Left lung (tissue), 10 donors: ENCODE data around the gene SSR1. TPM values are rescaled to one million over a fixed set of nuclear protein-coding genes. Genes with fewer than 3 reads are reported as not detected.

Source experiments
- ATAC-seq: fragments of 200-7000 bp; cut with Tn5 transposase; one replicate; pipeline ENCODE4 v1.9.1; 2020; ENCODE audit warnings: moderate library complexity
- DNase-seq, 4 donors: peaks; one replicate each; pipeline ENCODE4 v3.0.0-alpha.2; 2013 to 2020
- H3K27ac ChIP-seq, 2 donors: fragments of 200-600 bp; sonication (generic) in 1 of 2; one replicate each; pipeline versions ENCODE4 v1.5.0 to v1.8.0; 2020 to 2021
- H3K27me3 ChIP-seq, 2 donors: fragments of 200-600 bp; sonication (generic) in 1 of 2; one replicate each; pipeline versions ENCODE4 v1.5.0 to v1.8.0; 2020 to 2021
- H3K36me3 ChIP-seq, 2 donors: fragments of 200-600 bp; sonication (generic) in 1 of 2; one replicate each; pipeline versions ENCODE4 v1.5.0 to v1.8.0; 2020 to 2021
- H3K4me1 ChIP-seq, 2 donors: fragments of 200-600 bp; one replicate each; pipeline ENCODE4 v1.8.0; 2021
- H3K4me3 ChIP-seq, 2 donors: fragments of 200-600 bp; sonication (generic) in 1 of 2; one replicate each; pipeline versions ENCODE4 v1.5.0 to v1.8.0; 2020 to 2021; ENCODE audit warnings: mild to moderate bottlenecking in 1 of 2
- H3K9me3 ChIP-seq, 2 donors: fragments of 200-600 bp; sonication (generic) in 1 of 2; one replicate each; pipeline versions ENCODE4 v1.5.0 to v1.8.0; 2020 to 2021
- CTCF ChIP-seq, 2 donors: fragments of 200-600 bp; sonication (generic) in 1 of 2; IDR thresholded peaks; one replicate each; pipeline versions ENCODE4 v1.5.0 to v1.8.0; 2021; ENCODE audit warnings: antibody characterized with exemption in 2 of 2
- intact Hi-C, 2 donors: fragments of 100-400 bp; cut with DNase I; formaldehyde crosslinking; loops; one replicate each; pipeline versions ENCODE4 v1.11.2 to v1.14.2; 2022
- polyA plus RNA-seq, 6 donors: library from polyadenylated mRNA; unstranded; fragments of 120-200 nt; gene quantifications; one replicate each; pipeline ENCODE4 v1.2.1, GENCODE V29; 2013; ENCODE audit not compliant: insufficient read length in 6 of 6
- total RNA-seq, 2 donors: library from RNA; stranded (reverse); fragmentation: NEBNext Ultra II Directional; extraction: Animal tissue kit (Norgen Biotek cat#: 25700); gene quantifications; one replicate each; pipeline ENCODE4 v1.2.1, GENCODE V29; 2021
- donor health status: DM: no; HTN: yes; CAD: no.
- donor health status: DM: no; HTN: no; CAD: no.

SSR1 gene
- total and polyA plus RNA-seq, 8 donors = 111 to 247 (median 124) TPM

GRCh38 chr6:7256785-7257184, 56.2 kb downstream of the SSR1 start:
- H3K27ac ChIP-seq = no peak overlapping the region
- no peak overlapping the region for H3K4me3 ChIP-seq
- DNase-seq (peak in 1 of 4 donors; percentile 5), ATAC-seq (no peak)
- H3K9me3 ChIP-seq = peaks cover 0 to 14% of the 10 kb centered on the region in 2 donors
- H3K36me3 ChIP-seq = peaks cover 0 to 6% of the 10 kb centered on the region in 2 donors
- peaks cover 0 to 46% of the 10 kb centered on the region in 2 donors for H3K4me1 ChIP-seq
- no peak for TF ChIP-seq CTCF (IDR thresholded peaks at IDR 0.05)
- intact Hi-C loops = no loop called here
- no peaks in the 10 kb centered on the region for H3K27me3 ChIP-seq

GRCh38 chr6:7255918-7256317, 57.1 kb downstream of the SSR1 start:
- H3K27me3 ChIP-seq = no peaks in the 10 kb centered on the region
- H3K27ac ChIP-seq = peak overlapping the region; percentile 26 to 85
- intact Hi-C loops = no loop called here
- no peak for TF ChIP-seq CTCF (IDR thresholded peaks at IDR 0.05)
- peaks cover 0 to 15% of the 10 kb centered on the region in 2 donors for H3K36me3 ChIP-seq
- H3K4me3 ChIP-seq = no peak overlapping the region
- DNase-seq = peak in 1 of 4 donors; percentile 5
- H3K4me1 ChIP-seq = peaks cover 0 to 41% of the 10 kb centered on the region in 2 donors
- H3K9me3 ChIP-seq = peaks cover 0 to 14% of the 10 kb centered on the region in 2 donors
- ATAC-seq = no peak

GRCh38 chr6:7254980-7255835, 57.8 kb downstream of the SSR1 start:
- H3K9me3 ChIP-seq = peaks cover 0 to 14% of the 10 kb centered on the region in 2 donors
- no peaks in the 10 kb centered on the region for H3K27me3 ChIP-seq
- peak overlapping the region; percentile 44 to 85 for H3K27ac ChIP-seq
- H3K4me1 ChIP-seq = peaks cover 0 to 34% of the 10 kb centered on the region in 2 donors
- peak in 1 of 4 donors; percentile 53 for DNase-seq
- peaks cover 0 to 20% of the 10 kb centered on the region in 2 donors for H3K36me3 ChIP-seq
- ATAC-seq = peak; percentile 59
- intact Hi-C loops = no loop called here
- TF ChIP-seq CTCF (IDR thresholded peaks at IDR 0.05) = no peak
- H3K4me3 ChIP-seq = no peak overlapping the region

- Histone ChIP-seq H3K27me3 (no peaks in the 10 kb centered on the region), H3K36me3 (peaks cover 0 to 48% of the 10 kb centered on the region in 2 donors), H3K4me1 (peaks cover 0 to 33% of the 10 kb centered on the region in 2 donors), H3K9me3 (peaks cover 0 to 14% of the 10 kb centered on the region in 2 donors), H3K27ac (peak overlapping the region in 1 of 2 donors; percentile 24), H3K4me3 (no peak overlapping the region)
- DNase-seq (peak in 1 of 4 donors; percentile 33), ATAC-seq (peak; percentile 47)
- intact Hi-C loops = no loop called here
- TF ChIP-seq CTCF (IDR thresholded peaks at IDR 0.05) = no peak
Observed at GRCh38 chr6:7252390-7252789, 60.6 kb downstream of the SSR1 start.

GRCh38 chr6:7251646-7252260, 61.2 kb downstream of the SSR1 start:
- intact Hi-C loops = no loop called here
- peak in 1 of 4 donors; percentile 13 for DNase-seq
- no peak for TF ChIP-seq CTCF (IDR thresholded peaks at IDR 0.05)

More at GRCh38 chr6:7251646-7252260, 61.2 kb downstream of the SSR1 start:
- Histone ChIP-seq H3K36me3 (peaks cover 0 to 54% of the 10 kb centered on the region in 2 donors), H3K4me1 (peaks cover 0 to 33% of the 10 kb centered on the region in 2 donors), H3K27me3 (no peaks in the 10 kb centered on the region), H3K4me3 (no peak overlapping the region), H3K27ac (peak overlapping the region; percentile 24 to 55), H3K9me3 (peaks cover 0 to 13% of the 10 kb centered on the region in 2 donors)
- no peak for ATAC-seq
